Naive thymus-derived CD8-positive, alpha-beta T cell (primary cell): ENCODE measurements around the gene FAHD1. TPM values are rescaled to one million over a fixed set of nuclear protein-coding genes. Genes with fewer than 3 reads are reported as not detected.
A peak's percentile ranks its signal among the peaks of the same experiment; 100 is the strongest.
"Not testable (repeated sequence)": the region's sequence is repeated elsewhere in the genome, so short reads cannot be mapped to it uniquely, and the experiment has no call there.

Experiments
- ATAC-seq, 2 donors: fragments of 150-1000 bp; cut with Tn5 transposase in 1 of 2; sonication (Bioruptor Pico), chemical (Tn5 transposase) in 1 of 2; 1 replicate in 1 of 2; 2 replicates in 1 of 2; pipeline ENCODE4 v1.10.0; 2021; ENCODE audit warnings: mild to moderate bottlenecking in 2 of 2, moderate library complexity in 2 of 2
- POLR2A ChIA-PET: fragments of 350-600 bp; sonication (Branson Sonifier 250); formaldehyde crosslinking; loops from one replicate; lab custom pipeline; 2021; ENCODE audit warnings: antibody characterized with exemption; lab: Charles Lee
- DNase-seq, 10 donors: peaks; one replicate each; pipeline versions ENCODE4 v3.0.0 to v3.0.0-alpha.2; 2020 to 2022
- H3K27ac Mint-ChIP-seq, 10 donors: one replicate each; pipeline ENCODE4 v1.8.0; 2020 to 2022; ENCODE audit warnings: mild to moderate bottlenecking in 10 of 10, mixed read lengths in 10 of 10, moderate library complexity in 4 of 10, inconsistent platforms in 1 of 10
- H3K27me3 Mint-ChIP-seq, 5 donors: one replicate each; pipeline ENCODE4 v1.8.0; 2021 to 2022; ENCODE audit warnings: mixed read lengths in 5 of 5
- H3K36me3 Mint-ChIP-seq, 3 donors: one replicate each; pipeline ENCODE4 v1.8.0; 2020 to 2022; ENCODE audit warnings: mixed read lengths in 3 of 3, mild to moderate bottlenecking in 2 of 3, inconsistent platforms in 1 of 3
- H3K4me1 Mint-ChIP-seq, 4 donors: one replicate each; pipeline ENCODE4 v1.8.0; 2021 to 2022; ENCODE audit warnings: mixed read lengths in 4 of 4
- H3K4me3 Mint-ChIP-seq, 10 donors: one replicate each; pipeline ENCODE4 v1.8.0; 2020 to 2022; ENCODE audit warnings: mild to moderate bottlenecking in 10 of 10, mixed read lengths in 10 of 10, moderate library complexity in 6 of 10, inconsistent platforms in 1 of 10
- H3K9me3 Mint-ChIP-seq, 9 donors: one replicate each; pipeline ENCODE4 v1.8.0; 2020 to 2022; ENCODE audit warnings: mixed read lengths in 9 of 9, mild to moderate bottlenecking in 3 of 9, inconsistent platforms in 1 of 9, moderate library complexity in 1 of 9
- polyA plus RNA-seq, 3 donors: library from polyadenylated mRNA; unstranded; fragments of 300-500 nt; fragmentation: Illumina TruSeq; gene quantifications; one replicate each; pipeline ENCODE4 v1.2.3, GENCODE V29; 2021
- total RNA-seq, 8 experiments: library from RNA in 2 of 8; stranded (reverse) in 2 of 8; gene quantifications; one replicate each; pipeline ENCODE4 v1.2.3 and lab custom pipeline; 2021 to 2026

FAHD1 gene
- total and polyA plus RNA-seq, 5 experiments from 2014 or later, result 11.1 to 34.2 (median 20.3) TPM

GRCh38 chr16:1863681-1864460, 36.9 kb downstream of the FAHD1 start:
- ATAC-seq (peak; percentile 30 to 33), DNase-seq (peak in 3 of 10 donors; percentile 39 to 53 (median 44))
- POLR2A ChIA-PET, result interaction anchor here (1.2 kb wide), 1 partner anchor 140 kb away, joined by 6 read pairs; no protein-coding TSS in a partner anchor
- Mint-ChIP-seq H3K4me1 (no peaks in the 10 kb centered on the region), H3K4me3 (no peak overlapping the region), H3K9me3 (no peaks in the 10 kb centered on the region), H3K27me3 (peaks cover 0 to 22% (median 2%) of the 10 kb centered on the region in 5 donors), H3K27ac (peak overlapping the region in 1 of 10 donors; percentile 43), H3K36me3 (no peaks in the 10 kb centered on the region)

GRCh38 chr16:1865902-1866690, 39.1 kb downstream of the FAHD1 start:
- no peaks in the 10 kb centered on the region for H3K9me3 Mint-ChIP-seq
- H3K27ac Mint-ChIP-seq, result no peak overlapping the region
- no peaks in the 10 kb centered on the region for H3K36me3 Mint-ChIP-seq
- H3K4me3 Mint-ChIP-seq, result no peak overlapping the region
- DNase-seq (no peak), ATAC-seq (no peak)
- H3K27me3 Mint-ChIP-seq, result peaks cover 0 to 10% (median 0%) of the 10 kb centered on the region in 5 donors
- POLR2A ChIA-PET, result interaction anchor here (0.5 kb wide), 1 partner anchor 70 kb away, joined by 8 read pairs; no protein-coding TSS in a partner anchor
- no peaks in the 10 kb centered on the region for H3K4me1 Mint-ChIP-seq

- ATAC-seq, result no peak
- POLR2A ChIA-PET, result no interaction called here
- no peak for DNase-seq
- Mint-ChIP-seq H3K4me3 (no peak overlapping the region), H3K9me3 (no peaks in the 10 kb centered on the region), H3K27me3 (peaks cover 7 to 22% (median 12%) of the 10 kb centered on the region in 5 donors), H3K4me1 (peaks cover 3 to 7% (median 4%) of the 10 kb centered on the region in 4 donors), H3K27ac (no peak overlapping the region), H3K36me3 (peaks cover 0 to 2% (median 0%) of the 10 kb centered on the region in 3 donors)
Measured at GRCh38 chr16:1870365-1871082, 43.5 kb downstream of the FAHD1 start.

GRCh38 chr16:1871974-1872635, 45.1 kb downstream of the FAHD1 start, which contains the start of gene MEIOB:
MEIOB (minus strand) TSS chr16:1872164; CDS start chr16:1868175, 3,989 bp downstream.
- peaks cover 3 to 7% (median 4%) of the 10 kb centered on the region in 4 donors for H3K4me1 Mint-ChIP-seq
- peak; percentile 61 to 72 for ATAC-seq
- H3K27me3 Mint-ChIP-seq, result peaks cover 9 to 26% (median 14%) of the 10 kb centered on the region in 5 donors
- DNase-seq, result peak in 8 of 10 donors; percentile 6 to 45 (median 32)
- H3K36me3 Mint-ChIP-seq, result peaks cover 0 to 2% (median 0%) of the 10 kb centered on the region in 3 donors
- peak within 1 kb of the TSS; percentile 7 to 88 (median 74) for H3K4me3 Mint-ChIP-seq
- H3K9me3 Mint-ChIP-seq, result no peaks in the 10 kb centered on the region
- POLR2A ChIA-PET, result no interaction called here
- H3K27ac Mint-ChIP-seq, result peak within 1 kb of the TSS in 3 of 10 donors; percentile 29 to 84 (median 75)

GRCh38 chr16:1874854-1875253, 47.8 kb downstream of the FAHD1 start:
- no peak overlapping the region for H3K27ac Mint-ChIP-seq

GRCh38 chr16:1876066-1876465, 49.1 kb downstream of the FAHD1 start:
- H3K36me3 Mint-ChIP-seq, H3K9me3 Mint-ChIP-seq, H3K4me1 Mint-ChIP-seq, DNase-seq, ATAC-seq, H3K27ac Mint-ChIP-seq, POLR2A ChIA-PET, H3K4me3 Mint-ChIP-seq: not testable (repeated sequence)
- H3K27me3 Mint-ChIP-seq, result peaks cover 14 to 40% (median 20%) of the 10 kb centered on the region in 5 donors

More at GRCh38 chr16:1874854-1875253, 47.8 kb downstream of the FAHD1 start:
- ATAC-seq (no peak), DNase-seq (no peak)
- peaks cover 3 to 7% (median 4%) of the 10 kb centered on the region in 4 donors for H3K4me1 Mint-ChIP-seq
- H3K4me3 Mint-ChIP-seq, result no peak overlapping the region
- POLR2A ChIA-PET, result no interaction called here
- H3K9me3 Mint-ChIP-seq, result no peaks in the 10 kb centered on the region
- peaks cover 14 to 39% (median 20%) of the 10 kb centered on the region in 5 donors for H3K27me3 Mint-ChIP-seq
- H3K36me3 Mint-ChIP-seq, result peaks cover 0 to 2% (median 0%) of the 10 kb centered on the region in 3 donors

- Mint-ChIP-seq H3K4me1 (peaks cover 3 to 7% (median 4%) of the 10 kb centered on the region in 4 donors), H3K27ac (no peak overlapping the region), H3K9me3 (no peaks in the 10 kb centered on the region), H3K27me3 (peaks cover 14 to 40% (median 20%) of the 10 kb centered on the region in 5 donors), H3K4me3 (no peak overlapping the region), H3K36me3 (peaks cover 0 to 2% (median 0%) of the 10 kb centered on the region in 3 donors)
- POLR2A ChIA-PET, result no interaction called here
- ATAC-seq (no peak), DNase-seq (no peak)
Measured at GRCh38 chr16:1876468-1876867, 49.5 kb downstream of the FAHD1 start.

GRCh38 chr16:1877089-1877488, 50.1 kb downstream of the FAHD1 start:
- Mint-ChIP-seq H3K27me3 (peaks cover 13 to 39% (median 22%) of the 10 kb centered on the region in 5 donors), H3K4me3 (no peak overlapping the region), H3K9me3 (no peaks in the 10 kb centered on the region), H3K36me3 (peaks cover 0 to 2% (median 0%) of the 10 kb centered on the region in 3 donors), H3K4me1 (peaks cover 3 to 5% (median 4%) of the 10 kb centered on the region in 4 donors), H3K27ac (peak overlapping the region in 1 of 10 donors; percentile 25)
- no peak for ATAC-seq
- DNase-seq, result no peak
- POLR2A ChIA-PET, result no interaction called here

- no peaks in the 10 kb centered on the region for H3K36me3 Mint-ChIP-seq
- H3K4me3 Mint-ChIP-seq, result no peak overlapping the region
- H3K27ac Mint-ChIP-seq, result no peak overlapping the region
- DNase-seq, result no peak
- H3K9me3 Mint-ChIP-seq, result no peaks in the 10 kb centered on the region
- no peaks in the 10 kb centered on the region for H3K4me1 Mint-ChIP-seq
- POLR2A ChIA-PET, result no interaction called here
- ATAC-seq, result no peak
- peaks cover 9 to 33% (median 19%) of the 10 kb centered on the region in 5 donors for H3K27me3 Mint-ChIP-seq
Measured at GRCh38 chr16:1877804-1878203, 50.8 kb downstream of the FAHD1 start.

- POLR2A ChIA-PET, result no interaction called here
- Mint-ChIP-seq H3K4me3 (no peak overlapping the region), H3K27ac (no peak overlapping the region), H3K4me1 (no peaks in the 10 kb centered on the region), H3K27me3 (peaks cover 9 to 30% (median 19%) of the 10 kb centered on the region in 5 donors), H3K36me3 (no peaks in the 10 kb centered on the region), H3K9me3 (no peaks in the 10 kb centered on the region)
- DNase-seq, result no peak
- ATAC-seq, result no peak
Measured at GRCh38 chr16:1878256-1878655, 51.2 kb downstream of the FAHD1 start.
